Fibroblast of pulmonary artery (primary cell): ENCODE measurements around the gene PDCD6IP.

Experiments
- DNase-seq: peaks from one replicate; pipeline ENCODE4 v3.0.0-alpha.2; 2010; ENCODE audit warnings: low read depth
- H3K4me3 ChIP-seq: replicated peaks from 2 replicates; pipeline ENCODE4 v1.5.1; 2011; ENCODE audit warnings: low read depth, mild to moderate bottlenecking, control low read depth, low read length, moderate library complexity
- CTCF ChIP-seq: IDR thresholded peaks from 2 replicates; pipeline ENCODE4 v1.5.1; 2011; ENCODE audit warnings: mild to moderate bottlenecking, control low read depth, low read length, inconsistent platforms; ENCODE audit errors: missing control alignments

The PDCD6IP gene

GRCh38 chr3:33886015-33886414 is 87.6 kb downstream of the PDCD6IP start:
- no peak for TF ChIP-seq CTCF
- no peak overlapping the region for H3K4me3 ChIP-seq
- DNase-seq: no peak

GRCh38 chr3:33887478-33887877 is 89.0 kb downstream of the PDCD6IP start:
- no peak for TF ChIP-seq CTCF
- no peak for DNase-seq
- no peak overlapping the region for H3K4me3 ChIP-seq

GRCh38 chr3:33889394-33890039 is 91.1 kb downstream of the PDCD6IP start:
- no peak overlapping the region for H3K4me3 ChIP-seq
- TF ChIP-seq CTCF: no peak
- peak; percentile 66 for DNase-seq

- DNase-seq: no peak
- no peak for TF ChIP-seq CTCF
- H3K4me3 ChIP-seq: no peak overlapping the region
Observed at GRCh38 chr3:33892655-33893054, 94.2 kb downstream of the PDCD6IP start.

- TF ChIP-seq CTCF: no peak
- no peak overlapping the region for H3K4me3 ChIP-seq
- no peak for DNase-seq
Observed at GRCh38 chr3:33895658-33896057, 97.2 kb downstream of the PDCD6IP start.

- H3K4me3 ChIP-seq: no peak overlapping the region
- no peak for DNase-seq
- TF ChIP-seq CTCF: no peak
Observed at GRCh38 chr3:33897306-33897705, 98.9 kb downstream of the PDCD6IP start.

GRCh38 chr3:33898901-33899300 is 100.5 kb downstream of the PDCD6IP start:
- H3K4me3 ChIP-seq: no peak overlapping the region
- no peak for DNase-seq
- TF ChIP-seq CTCF: no peak
